SH-SY5Y (cell line): ENCODE results near the gene SLC6A13.

Experiments
- GATA2 ChIP-seq: IDR thresholded peaks from 2 replicates; pipeline ENCODE4 v1.6.1; 2011; ENCODE audit warnings: mild to moderate bottlenecking, low read depth, low read length
- GATA3 ChIP-seq: IDR thresholded peaks from 2 replicates; pipeline ENCODE4 v1.6.1; 2011; ENCODE audit warnings: low read depth, mild to moderate bottlenecking, low read length, moderate library complexity

GRCh38 chr12:212415-212714, 50.3 kb downstream of the SLC6A13 start:
- TF ChIP-seq GATA3 (no peak), GATA2 (no peak)
